Pulmonary artery endothelial cell (primary cell): ENCODE results near the gene IFI27. TPM values are rescaled to one million over a fixed set of nuclear protein-coding genes. Genes with fewer than 3 reads are reported as not detected.
"Not testable (repeated sequence)": the region's sequence is repeated elsewhere in the genome, so short reads cannot be mapped to it uniquely, and the experiment has no call there.

Source experiments
- DNase-seq: peaks from one replicate; pipeline ENCODE4 v3.0.0-alpha.2; 2011; ENCODE audit warnings: low read depth, low spot score
- total RNA-seq: library from RNA; depleted of rRNA; stranded (reverse); fragments of >200 nt; gene quantifications from 2 replicates; pipeline ENCODE4 v1.2.3, GENCODE V29; 2014

Gene IFI27
- total RNA-seq, 1 donor from 2014 or later: 506 TPM

- no peak for DNase-seq
Observed at GRCh38 chr14:94152676-94153075, 42.1 kb downstream of the IFI27 start.

GRCh38 chr14:94153750-94154342, 43.3 kb downstream of the IFI27 start:
- DNase-seq: no peak

- DNase-seq: not testable (repeated sequence)
Observed at GRCh38 chr14:94156143-94156542, 45.6 kb downstream of the IFI27 start.

- DNase-seq: no peak
Observed at GRCh38 chr14:94157197-94157596, 46.7 kb downstream of the IFI27 start.

- DNase-seq: no peak
Observed at GRCh38 chr14:94158239-94158883, 47.8 kb downstream of the IFI27 start.

GRCh38 chr14:94161058-94161457, 50.5 kb downstream of the IFI27 start:
- DNase-seq: no peak

GRCh38 chr14:94161981-94162380, 51.4 kb downstream of the IFI27 start:
- DNase-seq: no peak

- no peak for DNase-seq
Observed at GRCh38 chr14:94162466-94162865, 51.9 kb downstream of the IFI27 start.

GRCh38 chr14:94163796-94164195, 53.3 kb downstream of the IFI27 start:
- DNase-seq: no peak

GRCh38 chr14:94164685-94165431, 54.3 kb downstream of the IFI27 start:
- DNase-seq: no peak

GRCh38 chr14:94165744-94166143, 55.2 kb downstream of the IFI27 start:
- no peak for DNase-seq

Other genes starting within 250 kb of the IFI27 start
- gene FAM181A, start 183.4 kb upstream of the IFI27 start, total RNA-seq: not detected in 2 replicates
- not detected in 2 replicates for gene ASB2, start 134.2 kb upstream of the IFI27 start, total RNA-seq
- not detected in 2 replicates for gene CCDC197, start 113.4 kb upstream of the IFI27 start, total RNA-seq
- 0.53 and 1.3 TPM in 2 replicates for gene OTUB2, start 84.4 kb upstream of the IFI27 start, total RNA-seq
- gene DDX24, start 29.5 kb upstream of the IFI27 start, total RNA-seq: 110 and 150 TPM in 2 replicates
- 7.5 and 13.9 TPM in 2 replicates for gene IFI27L1, start 29.4 kb upstream of the IFI27 start, total RNA-seq
- gene IFI27L2, start 18.9 kb downstream of the IFI27 start, total RNA-seq: 38.5 and 102 TPM in 2 replicates
- gene PPP4R4, start 63.6 kb downstream of the IFI27 start, total RNA-seq: 0.04 TPM in 1 of 2 replicates, not detected in the other
- not detected in 2 replicates for gene SERPINA10, start 182.5 kb downstream of the IFI27 start, total RNA-seq
- gene SERPINA6, start 212.6 kb downstream of the IFI27 start, total RNA-seq: not detected in 2 replicates